ENCODE results near the gene PRRT2.

Gene PRRT2

DNA sequence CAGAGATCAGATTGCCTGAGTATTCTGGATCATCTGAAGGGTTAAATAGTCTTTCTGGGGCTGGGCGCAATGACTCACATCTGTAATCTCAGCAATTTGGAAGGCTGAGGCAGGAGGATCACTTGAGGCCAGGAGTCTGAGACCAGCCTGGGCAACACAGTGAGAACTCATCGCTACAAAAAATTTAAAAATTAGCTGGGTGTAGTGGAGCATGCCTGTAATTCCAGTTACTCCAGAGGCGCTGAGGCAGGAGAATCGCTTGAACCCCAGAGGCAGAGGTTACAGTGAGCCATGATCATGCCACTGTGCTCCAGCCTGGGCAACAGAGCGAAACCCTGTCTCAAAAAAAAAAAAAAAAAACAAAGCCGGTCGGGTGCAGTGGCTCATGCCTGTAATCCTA, 23.9 kb downstream of the PRRT2 start:
- no peak for DNase-seq

DNA sequence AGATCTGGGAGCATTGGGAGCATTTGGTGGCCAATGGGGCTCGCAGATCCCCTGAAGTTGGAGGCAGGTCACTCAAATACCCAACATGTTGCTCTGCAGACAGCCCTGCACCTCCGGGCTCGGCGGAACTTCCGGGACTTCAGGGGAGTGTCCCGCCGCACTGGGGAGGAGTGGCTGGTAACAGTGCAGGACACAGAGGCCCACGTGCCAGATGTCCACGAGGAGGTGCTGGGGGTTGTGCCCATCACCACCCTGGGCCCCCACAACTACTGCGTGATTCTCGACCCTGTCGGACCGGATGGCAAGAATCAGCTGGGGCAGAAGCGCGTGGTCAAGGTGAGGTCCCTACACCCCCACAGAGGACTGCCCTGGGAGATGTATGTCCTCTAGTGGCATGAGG, 24.6 kb downstream of the PRRT2 start:
- DNase-seq: no peak

DNA sequence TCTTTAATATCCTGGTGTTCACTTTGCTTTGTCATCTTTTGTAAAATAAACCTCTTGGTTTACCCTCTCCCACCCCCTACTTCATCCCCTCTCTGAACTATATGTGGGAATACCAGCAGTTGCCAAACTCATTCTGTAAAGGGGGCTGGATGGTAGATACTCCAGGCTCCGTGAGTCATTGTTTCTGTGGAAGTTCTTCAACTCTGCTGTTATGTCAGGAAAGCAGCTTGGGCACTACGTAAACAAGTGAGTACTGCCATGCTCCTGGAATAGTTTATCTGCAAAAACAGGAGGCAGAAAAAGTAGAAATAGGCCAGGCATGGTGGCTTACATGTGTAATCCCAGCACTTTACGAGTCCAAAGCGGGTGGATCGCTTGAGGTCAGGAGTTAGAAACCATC, 25.8 kb downstream of the PRRT2 start:
- DNase-seq: no peak

DNA sequence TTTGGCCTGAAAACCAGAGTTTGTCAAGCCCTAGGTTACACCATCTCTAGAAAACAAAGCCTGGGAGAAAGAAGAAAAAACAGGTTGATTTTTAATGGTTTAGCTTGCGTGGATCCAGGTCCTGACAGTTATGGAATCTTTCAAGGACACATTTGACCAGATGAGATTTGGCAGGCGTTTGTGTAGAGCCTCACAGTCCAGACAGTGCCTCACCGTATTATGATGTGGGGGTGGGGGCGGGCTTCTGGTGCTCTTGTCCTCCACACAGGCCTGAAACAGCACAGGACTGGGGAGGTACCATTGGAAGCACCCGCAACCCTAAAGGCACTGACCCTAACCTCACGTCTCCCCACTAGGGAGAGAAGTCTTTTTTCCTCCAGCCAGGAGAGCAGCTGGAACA, 27.8 kb downstream of the PRRT2 start:
- DNase-seq: no peak

DNA sequence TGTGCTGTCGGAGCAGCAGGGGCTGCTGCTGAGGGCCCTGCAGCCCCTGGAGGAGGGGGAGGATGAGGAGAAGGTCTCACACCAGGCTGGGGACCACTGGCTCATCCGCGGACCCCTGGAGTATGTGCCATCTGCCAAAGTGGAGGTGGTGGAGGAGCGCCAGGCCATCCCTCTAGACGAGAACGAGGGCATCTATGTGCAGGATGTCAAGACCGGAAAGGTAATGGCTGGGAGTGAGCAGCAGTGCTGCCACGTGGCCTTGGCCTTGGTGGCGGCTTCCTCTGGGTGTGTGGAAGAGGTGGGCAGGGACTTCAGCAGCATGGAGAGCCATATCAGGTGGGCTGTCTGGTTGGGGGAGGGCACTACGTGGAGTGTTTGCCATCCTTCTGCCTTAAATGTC, 28.2 kb downstream of the PRRT2 start:
- no peak for DNase-seq

DNA sequence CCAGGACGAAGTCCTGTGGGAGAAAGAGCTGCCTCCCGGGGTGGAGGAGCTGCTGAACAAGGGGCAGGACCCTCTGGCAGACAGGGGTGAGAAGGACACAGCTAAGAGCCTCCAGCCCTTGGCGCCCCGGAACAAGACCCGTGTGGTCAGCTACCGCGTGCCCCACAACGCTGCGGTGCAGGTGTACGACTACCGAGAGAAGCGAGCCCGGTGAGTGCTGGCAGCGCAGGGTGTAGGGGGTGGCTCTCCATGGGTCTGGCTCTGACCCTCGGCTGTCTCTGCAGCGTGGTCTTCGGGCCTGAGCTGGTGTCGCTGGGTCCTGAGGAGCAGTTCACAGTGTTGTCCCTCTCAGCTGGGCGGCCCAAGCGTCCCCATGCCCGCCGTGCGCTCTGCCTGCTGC, 29.6 kb downstream of the PRRT2 start:
- DNase-seq: no peak

DNA sequence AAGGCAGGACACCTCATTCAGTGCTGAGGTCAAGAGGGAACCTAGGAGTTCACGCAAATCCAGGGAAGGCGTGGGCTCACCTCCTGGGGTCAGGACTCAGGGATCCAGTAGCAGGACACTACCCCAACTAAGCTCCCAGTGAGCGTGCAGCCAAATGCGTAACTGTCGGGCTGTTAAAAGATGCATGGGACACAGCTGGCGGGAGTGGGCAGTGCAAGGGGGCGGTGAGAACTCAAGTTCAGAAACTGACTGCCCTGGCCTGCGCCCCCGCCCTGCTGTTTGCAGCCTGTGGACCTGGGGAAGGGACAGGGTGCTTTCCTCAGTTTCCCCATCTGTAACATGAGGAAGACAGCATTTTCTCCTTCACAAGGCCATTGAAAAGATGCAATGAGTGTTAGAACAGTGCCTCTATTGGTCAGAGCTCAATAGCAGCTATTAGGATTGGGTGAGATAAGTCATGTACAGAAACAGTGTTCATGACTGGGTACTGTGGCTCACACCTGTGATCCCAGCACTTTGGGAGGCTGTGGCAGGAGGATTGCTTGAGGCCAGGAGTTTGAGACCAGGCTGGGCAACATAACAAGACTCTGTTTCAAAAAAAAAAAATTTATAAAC, 30.8 kb downstream of the PRRT2 start:
- DNase-seq: no peak

GRCh38 chr16:29843931-29844330, 31.9 kb downstream of the PRRT2 start:
- no peak for DNase-seq

DNA sequence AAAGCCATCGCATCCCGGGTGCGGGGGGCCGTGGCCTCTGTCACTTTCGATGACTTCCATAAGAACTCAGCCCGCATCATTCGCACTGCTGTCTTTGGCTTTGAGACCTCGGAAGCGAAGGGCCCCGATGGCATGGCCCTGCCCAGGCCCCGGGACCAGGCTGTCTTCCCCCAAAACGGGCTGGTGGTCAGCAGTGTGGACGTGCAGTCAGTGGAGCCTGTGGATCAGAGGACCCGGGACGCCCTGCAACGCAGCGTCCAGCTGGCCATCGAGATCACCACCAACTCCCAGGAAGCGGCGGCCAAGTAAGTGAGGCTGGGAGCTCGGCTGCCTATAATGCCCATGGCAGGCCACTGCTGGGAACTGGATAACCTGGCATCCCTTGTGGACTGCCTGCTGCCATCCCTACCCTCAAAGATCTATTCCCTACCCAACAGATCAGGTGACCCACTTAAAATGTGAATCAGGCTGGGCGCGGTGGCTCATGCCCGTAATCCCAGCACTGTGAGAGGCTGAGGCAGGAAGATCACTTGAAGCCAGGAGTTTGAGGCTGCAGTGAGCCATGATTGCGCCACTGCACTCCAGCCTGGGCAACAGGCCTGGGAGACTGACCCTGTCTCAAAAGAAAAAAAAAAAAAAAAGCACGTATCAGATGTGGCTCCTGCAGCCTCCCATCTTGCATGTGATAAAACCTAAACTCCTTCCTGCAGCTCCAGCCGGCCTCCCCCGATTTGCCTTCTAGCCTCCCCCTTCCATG, 32.8 kb downstream of the PRRT2 start:
- no peak for DNase-seq

DNA sequence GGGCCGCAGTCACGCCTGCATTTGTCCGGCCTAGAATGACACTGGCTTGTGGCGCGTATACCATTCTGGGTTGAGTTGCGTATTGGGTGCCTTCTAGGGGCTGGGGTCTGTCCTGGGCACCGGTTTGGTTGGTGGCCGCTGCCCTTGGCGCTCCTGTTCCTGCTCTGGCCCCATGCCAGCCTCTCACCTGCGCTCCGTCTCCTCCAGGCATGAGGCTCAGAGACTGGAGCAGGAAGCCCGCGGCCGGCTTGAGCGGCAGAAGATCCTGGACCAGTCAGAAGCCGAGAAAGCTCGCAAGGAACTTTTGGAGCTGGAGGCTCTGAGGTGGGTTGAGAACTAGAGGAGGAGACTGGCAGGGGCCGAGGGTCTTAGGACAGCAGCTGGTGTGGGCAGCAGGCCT, 33.7 kb downstream of the PRRT2 start:
- DNase-seq: no peak

DNA sequence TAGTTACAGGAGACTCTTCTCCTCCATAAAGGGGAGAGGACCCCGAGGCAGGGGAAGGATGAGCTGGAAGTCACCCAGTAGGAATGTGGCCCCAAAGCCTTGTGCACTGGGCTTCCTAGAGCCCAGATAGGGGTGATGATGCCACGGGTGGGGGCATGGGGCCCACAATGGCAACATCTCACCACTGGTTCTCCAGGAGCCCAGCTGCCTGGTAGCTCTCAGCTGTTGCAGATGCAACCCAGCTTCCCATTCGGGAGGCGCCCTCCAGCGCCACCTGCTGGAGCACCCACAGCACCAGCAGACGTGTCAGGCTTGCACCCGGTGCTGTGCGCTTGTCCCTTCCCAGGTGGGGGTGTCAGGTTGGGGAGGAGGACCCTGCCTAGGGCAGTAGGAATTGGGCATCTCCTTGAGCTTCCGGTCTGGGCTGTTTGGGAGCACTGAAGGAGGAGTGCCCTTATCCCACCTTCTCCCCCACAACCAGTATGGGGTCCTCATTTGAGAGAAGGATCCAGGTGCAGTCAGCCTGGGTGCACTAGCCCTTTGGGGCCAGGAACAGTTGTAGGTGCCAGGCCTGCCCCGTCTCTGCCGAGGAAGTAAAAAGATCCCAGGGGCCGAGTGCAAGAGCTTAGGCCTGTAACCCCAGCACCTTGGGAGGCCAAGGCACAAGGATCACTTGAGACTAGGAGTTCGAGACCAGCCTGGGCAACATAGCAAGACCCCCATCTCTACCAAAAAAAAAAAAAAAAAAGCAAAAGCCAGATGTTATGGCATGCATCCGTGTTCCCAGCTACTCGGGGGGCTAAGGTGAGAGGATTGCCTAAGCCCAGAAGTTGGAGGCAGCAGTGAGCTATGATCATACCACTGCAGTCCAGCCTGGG, 36.7 kb downstream of the PRRT2 start:
- peak; percentile 83 for DNase-seq

- no peak for DNase-seq
Observed at GRCh38 chr16:29849505-29849904, 37.5 kb downstream of the PRRT2 start.

GRCh38 chr16:29850998-29851397, 39.0 kb downstream of the PRRT2 start:
- no peak for DNase-seq

DNA sequence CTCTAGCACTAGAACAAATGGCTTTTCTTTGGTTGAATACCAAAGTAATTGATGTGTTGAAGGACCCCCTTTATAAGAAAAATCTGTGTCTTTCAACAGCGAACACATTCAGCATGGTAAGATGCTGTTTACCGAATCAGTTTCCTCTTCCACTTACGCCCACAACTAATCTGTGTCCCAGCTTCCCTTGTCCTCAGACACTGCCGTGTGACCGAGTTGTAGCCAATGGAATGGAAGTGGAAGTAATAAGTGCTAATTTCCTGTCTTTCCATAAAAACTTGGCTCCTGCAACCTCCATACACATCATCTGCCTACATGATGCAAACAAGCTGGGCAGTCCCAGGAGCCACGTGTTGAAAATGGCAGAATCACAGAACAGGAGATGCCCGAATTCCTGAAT, 40.7 kb downstream of the PRRT2 start:
- no peak for DNase-seq

DNA sequence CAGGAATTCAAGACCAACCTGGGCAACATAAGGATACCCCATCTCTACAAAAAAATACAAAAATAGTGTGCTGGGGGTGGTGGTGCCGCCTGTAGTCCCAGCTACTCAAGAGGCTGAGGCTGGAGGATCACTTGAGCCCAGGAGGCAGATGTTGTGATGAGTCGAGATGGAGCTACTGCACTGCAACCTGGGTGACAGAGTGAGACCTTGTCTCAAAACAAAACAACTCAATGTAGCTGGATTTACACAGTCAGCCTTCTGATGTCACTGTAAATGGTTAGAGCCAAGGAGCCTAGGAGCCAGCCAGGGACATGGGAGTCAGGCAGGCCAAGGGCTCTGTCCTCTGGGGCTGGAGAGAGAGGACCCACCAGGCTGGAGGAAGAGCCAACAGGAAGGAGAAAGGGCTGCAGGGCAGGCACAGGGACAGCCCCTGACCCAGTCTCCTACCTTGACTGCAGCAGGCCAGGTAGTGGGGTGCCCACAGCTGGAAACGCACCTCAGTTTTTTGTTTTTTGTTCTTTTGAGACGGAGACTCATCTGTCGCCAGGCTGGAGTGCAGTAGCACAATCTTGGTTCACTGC, 42.6 kb downstream of the PRRT2 start:
- no peak for DNase-seq

DNA sequence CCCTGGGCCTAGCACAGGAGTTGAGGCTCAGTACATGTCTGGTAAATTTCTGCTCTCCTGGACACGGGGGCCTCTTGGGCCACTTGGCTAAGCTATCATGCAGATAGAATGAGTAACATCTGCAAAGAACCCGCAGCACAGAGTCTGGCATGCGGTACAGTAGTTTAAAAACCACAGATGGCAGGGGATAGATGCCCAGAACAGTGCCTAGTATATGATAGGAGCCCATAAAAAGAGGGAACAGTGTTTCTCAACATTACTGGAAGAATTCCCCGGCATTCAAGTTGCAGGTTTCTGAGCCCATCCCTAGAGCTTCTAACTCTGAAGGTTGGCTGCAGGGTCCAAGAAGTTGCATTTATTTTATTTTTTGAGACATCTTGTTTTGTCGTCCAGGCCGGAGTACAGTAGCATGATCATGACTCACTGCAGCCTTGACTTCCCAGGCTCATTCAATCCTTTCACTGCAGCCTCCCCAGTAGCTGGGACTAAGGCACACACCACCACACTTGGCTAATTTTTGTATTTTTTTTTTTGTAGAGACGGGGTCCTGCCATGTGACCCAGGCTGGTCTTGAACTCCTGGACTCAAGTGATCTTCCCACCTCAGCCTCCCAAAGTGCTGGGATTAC, 45.3 kb downstream of the PRRT2 start:
- no peak for DNase-seq

DNA sequence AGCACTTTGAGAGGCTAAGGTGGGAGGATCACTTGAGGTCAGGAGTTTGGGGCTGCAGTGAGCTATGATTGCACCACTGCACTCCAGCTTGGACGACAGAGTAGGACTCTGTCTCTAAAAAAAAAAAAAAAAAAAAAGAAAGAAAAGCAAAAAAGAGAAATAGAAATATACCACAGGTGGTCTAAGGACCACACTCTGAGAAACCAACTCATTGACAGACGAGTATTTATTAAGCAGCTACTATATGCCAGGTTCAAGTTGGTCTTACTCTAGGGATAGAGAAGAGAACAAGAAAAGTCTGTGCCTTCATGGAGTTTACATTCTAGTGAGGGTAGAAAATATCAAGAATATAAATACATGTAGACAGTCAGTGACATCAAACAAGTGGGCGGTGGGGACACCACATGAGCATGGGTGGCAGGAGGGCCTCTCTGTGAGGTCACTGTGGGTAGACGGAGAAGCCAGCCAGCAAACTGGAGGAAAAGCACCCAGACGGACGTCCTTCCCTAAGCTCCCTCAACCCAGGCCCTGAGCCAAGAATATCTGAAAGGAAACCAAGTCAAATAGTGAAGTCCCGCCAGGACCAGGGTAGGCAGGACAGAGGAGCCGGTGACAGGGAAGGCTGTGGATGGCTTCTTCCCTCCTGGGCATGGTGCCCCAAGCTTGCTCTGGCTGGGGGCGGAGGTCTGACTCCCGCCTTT, 46.3 kb downstream of the PRRT2 start:
- DNase-seq: no peak

- no peak for DNase-seq
Observed at GRCh38 chr16:29858974-29859373, 47.0 kb downstream of the PRRT2 start.

DNA sequence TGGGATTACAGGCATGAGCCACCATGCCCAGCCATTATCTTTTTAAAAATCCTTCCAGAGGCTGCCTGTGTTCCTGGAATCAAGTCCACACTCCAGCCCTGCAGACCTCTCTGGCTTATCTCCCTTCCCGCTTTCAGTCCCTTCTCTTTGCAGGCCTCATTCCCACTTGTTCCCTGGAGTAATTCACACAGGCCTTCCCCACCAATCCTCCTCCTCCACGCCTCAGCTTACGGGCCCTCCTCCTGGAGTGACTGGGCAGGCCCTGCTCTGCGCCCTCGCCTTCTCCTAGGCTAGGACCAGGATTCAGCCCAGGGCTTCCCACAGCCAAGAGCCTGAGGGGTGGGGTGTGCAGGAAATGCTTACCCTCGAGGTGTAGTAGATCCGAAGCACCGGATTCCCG, 48.2 kb downstream of the PRRT2 start:
- DNase-seq: no peak

DNA sequence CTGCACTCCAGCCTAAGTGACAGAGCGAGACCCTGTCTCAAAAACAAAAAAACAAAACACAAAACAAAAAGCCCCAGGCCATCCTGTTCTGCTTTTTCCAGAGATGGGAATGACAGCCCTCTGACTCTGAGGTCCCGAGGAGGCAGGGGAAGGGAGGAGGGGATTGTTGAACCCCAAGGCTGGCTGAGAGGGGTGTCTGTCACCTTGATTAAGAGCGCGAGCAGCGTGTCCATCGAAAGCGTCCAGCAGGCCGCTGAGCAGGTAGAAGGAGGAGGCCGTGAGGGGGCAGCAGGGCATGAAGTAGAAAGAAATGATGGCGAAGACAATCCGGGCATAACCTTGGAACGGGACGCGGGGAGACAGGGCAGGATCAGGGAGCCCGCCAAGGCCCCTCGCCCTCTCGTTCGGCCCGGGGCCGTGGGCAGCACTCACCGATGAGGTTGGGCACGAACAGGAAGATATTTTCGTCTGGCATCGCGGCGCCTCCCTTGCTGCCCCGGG, 50.4 kb downstream of the PRRT2 start:
- DNase-seq: peak; percentile 37

- peak; percentile 99 for DNase-seq
Observed at GRCh38 chr16:29862884-29863668, 51.1 kb downstream of the PRRT2 start, which contains the start of gene CDIPT. CDIPT (minus strand) TSS chr16:29863226; CDS start chr16:29862857, 369 bp downstream.

Data from NCI-H82 (cell line).